Endothelial cell (in vitro differentiated cells): ENCODE results near the gene E2F1. TPM values are rescaled to one million over a fixed set of nuclear protein-coding genes. Genes with fewer than 3 reads are reported as not detected.
A peak's percentile ranks its signal among the peaks of the same experiment; 100 is the strongest.

ENCODE experiments used
- DNase-seq: peaks from one replicate; pipeline ENCODE4 v3.0.0; 2021; ENCODE audit warnings: low spot score
- H3K27ac Mint-ChIP-seq: one replicate; pipeline ENCODE4 v1.8.0; 2021; ENCODE audit warnings: mixed read lengths, inconsistent platforms; ENCODE audit not compliant: unreplicated experiment
- H3K27me3 Mint-ChIP-seq: one replicate; pipeline ENCODE4 v1.8.0; 2021; ENCODE audit warnings: mild to moderate bottlenecking, moderate library complexity, mixed read lengths, inconsistent platforms; ENCODE audit not compliant: unreplicated experiment
- H3K36me3 Mint-ChIP-seq: one replicate; pipeline ENCODE4 v1.8.0; 2021; ENCODE audit warnings: mild to moderate bottlenecking, low read depth, mixed read lengths, inconsistent platforms; ENCODE audit not compliant: unreplicated experiment
- H3K4me1 Mint-ChIP-seq: one replicate; pipeline ENCODE4 v1.8.0; 2021; ENCODE audit warnings: mild to moderate bottlenecking, mixed read lengths, inconsistent platforms; ENCODE audit not compliant: unreplicated experiment
- H3K4me3 Mint-ChIP-seq: one replicate; pipeline ENCODE4 v1.8.0; 2021; ENCODE audit warnings: mild to moderate bottlenecking, mixed read lengths, inconsistent platforms; ENCODE audit not compliant: unreplicated experiment
- H3K9me3 Mint-ChIP-seq: one replicate; pipeline ENCODE4 v1.8.0; 2021; ENCODE audit warnings: mixed read lengths, inconsistent platforms; ENCODE audit not compliant: unreplicated experiment
- CTCF ChIP-seq: fragments of 200-600 bp; sonication (generic); IDR thresholded peaks from one replicate; pipeline ENCODE4 v1.5.0; 2021; ENCODE audit warnings: antibody characterized with exemption; ENCODE audit not compliant: unreplicated experiment
- total RNA-seq: library from RNA; stranded (reverse); fragmentation: NEBNext Ultra II Directional; extraction: Animal tissue kit (Norgen Biotek cat#: 25700); gene quantifications from one replicate; pipeline ENCODE4 v1.2.1, GENCODE V29; 2021; ENCODE audit not compliant: unreplicated experiment

The E2F1 gene
- total RNA-seq, 1 donor from 2014 or later = 6.7 TPM

DNA sequence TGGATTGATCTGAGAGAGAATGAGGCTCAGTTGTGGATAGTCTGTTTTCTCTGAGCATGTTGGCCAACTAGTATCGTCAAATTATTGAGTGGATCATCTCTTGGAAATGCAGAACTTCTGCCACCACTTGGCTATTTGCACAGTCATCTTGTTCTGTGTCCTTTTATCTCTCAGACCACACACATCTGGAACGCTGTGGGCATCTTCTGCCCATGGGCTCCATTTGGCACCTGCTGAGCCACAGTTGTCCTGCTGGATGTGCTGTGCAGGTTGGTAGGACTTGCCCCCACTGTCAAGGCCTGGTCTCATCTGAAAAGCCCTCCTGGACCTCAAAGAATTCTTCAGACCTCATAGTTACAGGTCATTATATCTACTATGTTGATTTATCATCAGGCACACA lies 40.8 kb downstream of the E2F1 start:
- Mint-ChIP-seq H3K9me3 (no peaks in the 10 kb centered on the region), H3K27me3 (peaks cover 7% of the 10 kb centered on the region), H3K27ac (no peak overlapping the region), H3K4me3 (peak overlapping the region; percentile 56), H3K4me1 (no peaks in the 10 kb centered on the region), H3K36me3 (peaks cover 11% of the 10 kb centered on the region)
- no peak for TF ChIP-seq CTCF
- DNase-seq = no peak

GRCh38 chr20:33645072-33645358 lies 41.2 kb downstream of the E2F1 start:
- Mint-ChIP-seq H3K27ac (no peak overlapping the region), H3K27me3 (peaks cover 7% of the 10 kb centered on the region), H3K4me3 (peak overlapping the region; percentile 56), H3K9me3 (no peaks in the 10 kb centered on the region), H3K36me3 (peaks cover 14% of the 10 kb centered on the region), H3K4me1 (no peaks in the 10 kb centered on the region)
- no peak for TF ChIP-seq CTCF
- DNase-seq = no peak

DNA sequence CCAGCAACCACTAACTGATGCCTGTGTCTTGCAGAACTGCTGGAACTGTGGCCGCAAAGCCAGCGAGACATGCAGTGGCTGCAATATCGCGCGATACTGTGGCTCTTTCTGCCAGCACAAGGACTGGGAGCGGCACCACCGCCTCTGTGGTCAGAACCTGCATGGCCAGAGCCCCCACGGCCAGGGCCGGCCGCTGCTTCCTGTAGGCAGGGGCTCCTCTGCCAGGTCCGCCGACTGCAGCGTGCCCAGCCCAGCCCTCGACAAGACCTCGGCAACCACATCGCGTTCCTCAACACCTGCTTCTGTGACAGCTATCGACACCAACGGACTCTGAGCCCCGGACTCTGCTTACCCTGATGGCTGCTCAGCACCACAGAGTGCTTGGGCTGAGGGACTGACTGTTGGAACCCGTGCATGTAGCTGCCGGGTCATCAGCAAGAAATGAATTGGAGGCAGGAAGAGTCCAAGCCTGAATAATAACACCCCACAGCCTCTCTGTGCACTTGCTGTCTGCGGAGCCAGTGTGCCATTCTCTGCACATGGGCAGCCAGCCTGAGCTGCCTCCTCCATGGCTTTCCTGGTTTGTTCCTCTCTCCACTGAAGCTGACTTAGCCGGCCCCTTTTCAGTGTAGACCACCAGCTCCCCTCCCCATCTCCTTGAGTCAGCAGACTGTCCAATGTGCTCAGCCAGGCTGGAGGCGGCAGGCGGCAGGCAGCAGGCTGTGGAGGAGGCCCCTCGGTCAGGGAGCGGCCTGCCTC lies 41.7 kb downstream of the E2F1 start:
- peaks cover 7% of the 10 kb centered on the region for H3K27me3 Mint-ChIP-seq
- no peaks in the 10 kb centered on the region for H3K9me3 Mint-ChIP-seq
- no peak overlapping the region for H3K4me3 Mint-ChIP-seq
- no peak for TF ChIP-seq CTCF
- H3K4me1 Mint-ChIP-seq = no peaks in the 10 kb centered on the region
- peaks cover 19% of the 10 kb centered on the region for H3K36me3 Mint-ChIP-seq
- DNase-seq = no peak
- no peak overlapping the region for H3K27ac Mint-ChIP-seq

- Mint-ChIP-seq H3K4me3 (no peak overlapping the region), H3K27me3 (peaks cover 3% of the 10 kb centered on the region), H3K36me3 (peaks cover 31% of the 10 kb centered on the region), H3K27ac (no peak overlapping the region), H3K9me3 (no peaks in the 10 kb centered on the region), H3K4me1 (no peaks in the 10 kb centered on the region)
- no peak for DNase-seq
- no peak for TF ChIP-seq CTCF
Measured at GRCh38 chr20:33640287-33640686, 45.9 kb downstream of the E2F1 start.

- no peaks in the 10 kb centered on the region for H3K9me3 Mint-ChIP-seq
- no peaks in the 10 kb centered on the region for H3K4me1 Mint-ChIP-seq
- no peak overlapping the region for H3K4me3 Mint-ChIP-seq
- no peaks in the 10 kb centered on the region for H3K27me3 Mint-ChIP-seq
- no peak for DNase-seq
- H3K27ac Mint-ChIP-seq = no peak overlapping the region
- no peak for TF ChIP-seq CTCF
- peaks cover 26% of the 10 kb centered on the region for H3K36me3 Mint-ChIP-seq
Measured at GRCh38 chr20:33636776-33637175, 49.4 kb downstream of the E2F1 start.
